Upper lobe of left lung (tissue), 6 donors: ENCODE data around the gene MT1HL1. TPM values are rescaled to one million over a fixed set of nuclear protein-coding genes. Genes with fewer than 3 reads are reported as not detected.
"Not testable (repeated sequence)": the region's sequence is repeated elsewhere in the genome, so short reads cannot be mapped to it uniquely, and the experiment has no call there.

Experiments
- ATAC-seq, 2 donors: fragments of 200-7000 bp; cut with Tn5 transposase; one replicate each; pipeline ENCODE4 v1.9.1; 2022; ENCODE audit warnings: mild to moderate bottlenecking in 2 of 2, moderate library complexity in 2 of 2; ENCODE audit not compliant: low FRiP score in 2 of 2
- DNase-seq, 2 donors: peaks; one replicate each; pipeline ENCODE4 v3.0.0-alpha.2; 2019 to 2020
- H3K27ac ChIP-seq, 4 donors: fragments of 200-600 bp; sonication (generic); one replicate each; pipeline ENCODE4 v1.5.1; 2016 to 2019
- H3K27me3 ChIP-seq, 4 donors: fragments of 200-600 bp; sonication (generic); one replicate each; pipeline ENCODE4 v1.5.1; 2017 to 2019
- H3K36me3 ChIP-seq, 4 donors: fragments of 200-600 bp; sonication (generic); one replicate each; pipeline ENCODE4 v1.5.1; 2016 to 2019
- H3K4me1 ChIP-seq, 4 donors: fragments of 200-600 bp; sonication (generic); one replicate each; pipeline ENCODE4 v1.5.1; 2018 to 2019
- H3K4me3 ChIP-seq, 4 donors: fragments of 200-600 bp; sonication (generic); one replicate each; pipeline ENCODE4 v1.5.1; 2017 to 2019; ENCODE audit warnings: mild to moderate bottlenecking in 2 of 4, moderate library complexity in 1 of 4
- H3K9me3 ChIP-seq, 4 donors: fragments of 200-600 bp; sonication (generic); one replicate each; pipeline ENCODE4 v1.5.1; 2018 to 2019
- EP300 ChIP-seq, 4 donors: sonication (generic); formaldehyde crosslinking; IDR thresholded peaks; one replicate each; pipeline ENCODE4 v1.5.1; 2017; ENCODE audit warnings: antibody characterized with exemption in 4 of 4, control low read depth in 2 of 4
- POLR2A ChIP-seq, 4 donors: fragments of 450-650 bp; IDR thresholded peaks; one replicate each; pipeline ENCODE4 v1.5.1; 2016 to 2017; ENCODE audit warnings: antibody characterized with exemption in 4 of 4, mild to moderate bottlenecking in 2 of 4
- POLR2AphosphoS5 ChIP-seq, 2 donors: sonication (generic); formaldehyde crosslinking; IDR thresholded peaks; one replicate each; pipeline ENCODE4 v1.5.1; 2017; ENCODE audit warnings: antibody characterized with exemption in 2 of 2
- WGBS, 2 donors: methylation state at CpG; one replicate each; pipeline ENCODE4 v1.1.5; 2017 to 2018; 5-methylcytosine and 5-hydroxymethylcytosine counted together
- total RNA-seq, 6 donors: library from RNA; depleted of rRNA in 4 of 6; stranded (reverse); fragments of >200 nt in 4 of 6; gene quantifications; one replicate each; pipeline versions ENCODE4 v1.1.0 to v1.2.1, GENCODE V29; 2016 to 2021
- TF ChIP-seq, protein P1 (sequence below), 6 experiments: fragments of 450-650 bp in 4 of 6; fragments of 200-600 bp in 2 of 6; sonication (generic) in 2 of 6; IDR thresholded peaks; one replicate each; pipeline ENCODE4 v1.5.1; 2016 to 2019; ENCODE audit warnings: antibody characterized with exemption in 6 of 6
- donor health status: DM: no; HTN: no; CAD: no; lungs with moderate emphysema.
- donor health status: DM: no; HTN: yes; CAD: no; lungs with severe emphysema.

MT1HL1 gene
- total RNA-seq, 6 donors from 2014 or later: not detected

DNA sequence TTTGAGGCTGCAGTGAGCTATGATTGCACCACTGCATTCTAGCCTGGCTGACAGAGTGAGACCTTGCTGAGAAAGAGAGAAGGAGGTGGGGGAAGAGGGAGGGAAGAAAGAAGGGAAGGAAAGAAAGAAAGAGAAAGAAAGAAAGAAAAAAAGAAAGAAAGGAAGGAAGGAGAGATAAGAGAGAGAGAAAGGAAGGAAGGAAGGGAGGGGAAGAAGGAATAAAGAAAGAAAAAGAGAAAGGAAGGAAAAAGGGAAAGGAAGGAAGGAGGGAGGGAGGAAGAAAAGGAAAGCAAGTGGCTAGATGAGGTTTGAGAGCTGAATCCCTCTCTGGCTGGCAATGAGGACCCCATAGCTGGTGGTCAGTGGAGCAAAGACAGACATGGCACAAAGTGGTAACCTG, 20.4 kb downstream of the MT1HL1 start:
- H3K4me3 ChIP-seq: no peak overlapping the region
- no peak overlapping the region for H3K27ac ChIP-seq
- H3K4me1 ChIP-seq: no peaks in the 10 kb centered on the region
- no peaks in the 10 kb centered on the region for H3K27me3 ChIP-seq
- no peaks in the 10 kb centered on the region for H3K9me3 ChIP-seq
- H3K36me3 ChIP-seq: no peaks in the 10 kb centered on the region
- TF ChIP-seq POLR2A (IDR thresholded peaks at IDR 0.05) (no peak), POLR2AphosphoS5 (IDR thresholded peaks at IDR 0.05) (no peak), EP300 (IDR thresholded peaks at IDR 0.05) (no peak)
- TF ChIP-seq, protein P1, sequence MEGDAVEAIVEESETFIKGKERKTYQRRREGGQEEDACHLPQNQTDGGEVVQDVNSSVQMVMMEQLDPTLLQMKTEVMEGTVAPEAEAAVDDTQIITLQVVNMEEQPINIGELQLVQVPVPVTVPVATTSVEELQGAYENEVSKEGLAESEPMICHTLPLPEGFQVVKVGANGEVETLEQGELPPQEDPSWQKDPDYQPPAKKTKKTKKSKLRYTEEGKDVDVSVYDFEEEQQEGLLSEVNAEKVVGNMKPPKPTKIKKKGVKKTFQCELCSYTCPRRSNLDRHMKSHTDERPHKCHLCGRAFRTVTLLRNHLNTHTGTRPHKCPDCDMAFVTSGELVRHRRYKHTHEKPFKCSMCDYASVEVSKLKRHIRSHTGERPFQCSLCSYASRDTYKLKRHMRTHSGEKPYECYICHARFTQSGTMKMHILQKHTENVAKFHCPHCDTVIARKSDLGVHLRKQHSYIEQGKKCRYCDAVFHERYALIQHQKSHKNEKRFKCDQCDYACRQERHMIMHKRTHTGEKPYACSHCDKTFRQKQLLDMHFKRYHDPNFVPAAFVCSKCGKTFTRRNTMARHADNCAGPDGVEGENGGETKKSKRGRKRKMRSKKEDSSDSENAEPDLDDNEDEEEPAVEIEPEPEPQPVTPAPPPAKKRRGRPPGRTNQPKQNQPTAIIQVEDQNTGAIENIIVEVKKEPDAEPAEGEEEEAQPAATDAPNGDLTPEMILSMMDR (IDR thresholded peaks at IDR 0.05): no peak
- DNase-seq (no peak), ATAC-seq (no peak)

DNA sequence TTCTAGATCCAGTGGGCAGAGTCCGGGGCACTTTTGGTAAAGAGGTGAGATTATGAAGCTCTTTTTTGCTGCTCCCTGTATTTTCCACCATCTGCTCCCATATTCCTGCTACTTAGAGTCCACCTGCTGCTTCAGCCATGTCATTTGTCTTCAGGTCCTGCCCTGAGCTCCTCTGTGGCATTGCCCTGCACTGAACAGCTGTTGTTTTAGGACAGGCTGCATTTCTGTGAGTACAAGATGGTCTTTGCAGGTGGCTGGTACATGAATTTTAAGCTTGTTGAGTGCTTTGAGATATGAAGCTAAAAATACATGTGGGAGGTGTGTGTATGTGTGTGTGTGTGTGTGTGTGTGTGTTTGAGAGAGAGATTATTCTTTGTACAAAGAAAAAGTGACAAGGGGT, 21.9 kb downstream of the MT1HL1 start:
- Histone ChIP-seq H3K4me3 (no peak overlapping the region), H3K9me3 (no peaks in the 10 kb centered on the region), H3K27ac (no peak overlapping the region), H3K36me3 (no peaks in the 10 kb centered on the region), H3K27me3 (no peaks in the 10 kb centered on the region), H3K4me1 (no peaks in the 10 kb centered on the region)
- TF ChIP-seq POLR2AphosphoS5 (IDR thresholded peaks at IDR 0.05) (no peak), EP300 (IDR thresholded peaks at IDR 0.05) (no peak), POLR2A (IDR thresholded peaks at IDR 0.05) (no peak)
- TF ChIP-seq, protein P1 (IDR thresholded peaks at IDR 0.05): no peak
- no peak for DNase-seq
- no peak for ATAC-seq
- WGBS, 2 donors: 76 to 85% methylated on average over 1 of the region's 1 CpG

DNA sequence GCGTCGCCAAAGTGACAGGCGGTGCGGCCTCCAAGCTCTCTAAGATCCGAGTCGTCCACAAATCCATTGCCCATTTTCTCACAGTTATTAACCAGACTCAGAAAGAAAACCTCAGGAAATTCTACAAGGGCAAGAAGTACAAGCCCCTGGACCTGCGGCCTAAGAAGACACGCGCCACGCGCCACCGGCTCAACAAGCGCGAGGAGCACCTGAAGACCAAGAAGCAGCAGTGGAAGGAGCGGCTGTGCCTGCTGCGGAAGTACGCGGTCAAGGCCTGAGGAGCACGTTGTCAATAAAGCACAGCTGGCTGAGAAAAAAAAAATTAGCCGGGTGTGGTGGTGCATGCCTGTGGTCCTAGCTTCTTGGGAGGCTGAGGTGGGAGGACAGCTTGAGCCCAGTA, 22.8 kb downstream of the MT1HL1 start:
- not testable (repeated sequence) for H3K27ac ChIP-seq, H3K27me3 ChIP-seq, ATAC-seq, H3K4me3 ChIP-seq, H3K9me3 ChIP-seq, H3K4me1 ChIP-seq, H3K36me3 ChIP-seq
- WGBS, 2 donors: 93 to 94% methylated on average over 20 of the region's 20 CpGs
- DNase-seq: peak in 1 of 2 donors; percentile 48

DNA sequence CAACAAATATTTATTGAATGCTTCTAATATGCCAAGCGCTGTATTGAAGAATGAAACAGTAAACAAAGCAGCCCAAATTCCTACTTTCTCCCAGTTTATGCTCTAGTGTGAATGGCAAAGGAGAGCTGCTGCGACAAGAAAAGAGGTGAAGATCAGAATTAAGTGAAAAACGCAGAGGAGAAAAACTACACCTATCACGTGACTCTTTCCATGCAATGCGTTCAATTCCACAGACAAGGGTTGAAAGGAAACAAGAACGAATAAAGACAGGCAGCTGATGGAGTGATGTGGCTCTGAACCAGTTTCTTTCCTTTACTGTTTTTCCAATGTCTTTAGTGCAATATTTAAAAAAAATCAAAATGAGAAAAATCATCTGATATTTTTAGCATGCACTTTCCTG, 23.6 kb downstream of the MT1HL1 start:
- H3K27me3 ChIP-seq: no peaks in the 10 kb centered on the region
- H3K4me1 ChIP-seq: no peaks in the 10 kb centered on the region
- ATAC-seq: no peak
- H3K27ac ChIP-seq: no peak overlapping the region
- no peaks in the 10 kb centered on the region for H3K9me3 ChIP-seq
- TF ChIP-seq POLR2A (IDR thresholded peaks at IDR 0.05) (no peak), EP300 (IDR thresholded peaks at IDR 0.05) (no peak), POLR2AphosphoS5 (IDR thresholded peaks at IDR 0.05) (no peak)
- TF ChIP-seq, protein P1 (IDR thresholded peaks at IDR 0.05): no peak
- H3K4me3 ChIP-seq: no peak overlapping the region
- no peaks in the 10 kb centered on the region for H3K36me3 ChIP-seq
- 73 to 78% methylated on average over 6 of the region's 6 CpGs for WGBS, 2 donors
- no peak for DNase-seq

DNA sequence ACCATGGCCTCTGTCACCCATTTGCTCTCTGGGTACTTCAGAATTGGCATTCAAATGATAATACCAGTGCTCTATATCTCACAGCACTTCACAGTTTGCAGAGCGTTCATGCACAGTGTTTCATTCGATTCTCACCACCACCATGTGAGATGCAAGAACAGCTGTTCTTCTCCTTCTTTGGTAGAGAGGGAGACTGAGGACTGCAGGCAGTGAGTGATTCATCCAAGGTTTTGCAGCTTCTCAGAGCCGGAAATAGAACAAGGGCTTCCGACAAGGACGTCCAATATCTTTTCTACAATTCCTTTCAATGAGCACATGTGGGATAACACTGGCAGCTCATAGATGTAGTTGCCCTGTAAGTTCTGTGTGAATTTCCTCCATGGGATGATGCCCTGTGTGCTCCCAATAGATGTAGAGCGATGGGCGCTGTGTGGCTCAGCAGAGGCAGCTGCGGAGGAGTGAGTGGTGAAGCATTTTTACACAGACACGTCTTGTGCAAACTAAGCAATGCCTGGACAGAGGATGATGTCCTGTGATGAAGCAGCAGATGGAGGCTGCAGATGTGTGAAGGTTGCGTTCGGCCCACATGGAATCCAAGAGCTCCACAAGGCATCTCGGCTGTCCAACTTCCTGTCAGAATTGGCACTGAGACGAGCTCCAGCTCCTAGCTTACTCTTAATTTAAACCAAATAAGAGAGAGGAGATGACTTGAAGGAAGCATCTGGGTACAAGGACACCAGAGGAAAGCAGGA, 24.9 kb downstream of the MT1HL1 start:
- no peaks in the 10 kb centered on the region for H3K36me3 ChIP-seq

More for the DNA sequence above, 24.9 kb downstream of the MT1HL1 start:
- H3K9me3 ChIP-seq: no peaks in the 10 kb centered on the region
- no peaks in the 10 kb centered on the region for H3K27me3 ChIP-seq
- H3K4me3 ChIP-seq: no peak overlapping the region
- no peak for DNase-seq
- ATAC-seq: no peak
- no peaks in the 10 kb centered on the region for H3K4me1 ChIP-seq
- no peak overlapping the region for H3K27ac ChIP-seq
- TF ChIP-seq, protein P1 (IDR thresholded peaks at IDR 0.05): no peak
- TF ChIP-seq EP300 (IDR thresholded peaks at IDR 0.05) (no peak), POLR2AphosphoS5 (IDR thresholded peaks at IDR 0.05) (no peak), POLR2A (IDR thresholded peaks at IDR 0.05) (no peak)
- WGBS, 2 donors: 81 to 82% methylated on average over 13 of the region's 13 CpGs
